IPS DF 4.7 (cell line): ENCODE data around the gene GPR156.
"Not testable (repeated sequence)": the region's sequence is repeated elsewhere in the genome, so short reads cannot be mapped to it uniquely, and the experiment has no call there.

Experiments used
- DNase-seq: peaks from one replicate; pipeline ENCODE4 v3.0.0-alpha.2; 2013; ENCODE audit warnings: low spot score; ENCODE audit errors: extremely low read depth

Gene GPR156

DNA sequence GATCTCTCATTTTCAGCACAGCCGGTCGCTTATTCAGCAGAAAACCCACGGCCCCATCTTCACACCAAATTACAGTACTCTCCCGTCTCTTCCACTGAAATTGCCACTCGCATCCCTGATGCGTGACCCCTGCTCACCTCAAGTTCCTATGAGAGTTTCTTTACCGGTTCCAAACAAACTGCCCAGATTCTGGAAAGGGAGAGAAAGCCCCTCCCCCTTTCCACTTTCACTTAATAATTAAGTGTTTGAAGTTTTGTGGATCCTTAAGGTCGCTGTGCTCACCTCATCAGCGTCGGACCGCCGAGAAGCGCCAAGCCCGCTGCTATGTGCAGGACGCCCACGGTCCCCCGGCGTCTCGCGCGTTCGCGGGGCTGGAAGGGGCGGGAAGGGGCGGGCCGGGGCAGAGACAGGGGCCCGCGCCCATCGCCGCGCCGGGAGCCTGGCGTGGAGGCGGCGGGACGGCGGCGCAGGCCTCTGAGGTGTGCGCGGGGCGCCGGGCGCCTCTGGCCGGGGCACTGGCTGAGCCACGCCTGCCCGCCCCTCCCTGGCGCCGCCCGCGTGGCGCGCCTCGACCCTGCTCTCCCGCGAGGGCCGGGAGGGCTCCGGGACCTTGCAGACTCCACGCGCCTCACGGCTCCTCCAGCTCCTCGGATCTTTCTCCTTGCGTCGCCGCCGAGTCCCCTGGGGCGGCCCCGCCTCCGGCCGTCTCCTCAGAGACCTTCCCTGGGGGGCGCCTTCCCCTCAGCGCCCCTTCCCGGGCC, at the start of gene GPR156:
GPR156 (minus strand) TSS at position 476 of the 761 bp plus-strand sequence. CDS start 41,124 bp downstream, outside the sequence.
- DNase-seq: no peak

DNA sequence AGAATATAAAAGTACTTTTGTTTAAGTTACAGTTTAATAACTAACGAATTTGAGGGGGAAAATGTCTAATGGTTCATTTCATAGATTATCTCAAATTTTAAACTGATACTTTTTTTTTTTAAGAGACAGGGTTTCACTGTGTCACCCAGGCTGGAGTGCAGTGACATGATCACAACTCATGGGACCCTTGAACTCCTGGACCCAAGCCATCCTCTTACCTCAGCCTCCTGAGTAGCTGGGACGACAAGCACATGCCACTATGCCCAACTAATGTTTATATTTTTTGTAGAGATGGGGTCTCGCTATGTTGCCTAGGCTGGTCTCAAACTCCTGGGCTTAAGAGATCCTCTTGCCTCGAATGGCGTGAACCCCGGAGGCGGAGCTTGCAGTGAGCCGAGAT, 47.6 kb upstream of the GPR156 start:
- DNase-seq: no peak

DNA sequence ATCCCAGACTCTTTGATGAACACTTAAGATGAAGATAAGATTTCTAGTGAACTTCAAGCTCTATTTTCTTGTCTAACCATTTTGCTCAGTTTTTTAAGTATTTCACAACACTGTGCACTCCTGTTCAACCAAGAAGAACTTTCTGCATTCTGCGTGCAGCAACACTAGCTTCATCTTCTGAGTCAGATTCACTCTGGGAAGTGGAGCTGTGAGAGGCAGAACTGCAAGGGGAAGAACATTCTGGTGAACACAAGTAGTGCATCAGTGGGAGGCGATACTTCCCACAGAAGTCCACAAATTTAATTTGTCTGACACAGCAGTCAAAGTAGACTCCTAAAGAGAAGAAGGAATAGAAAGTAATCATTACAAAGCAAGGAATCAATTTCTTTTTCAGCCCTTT, 46.1 kb upstream of the GPR156 start:
- no peak for DNase-seq

DNA sequence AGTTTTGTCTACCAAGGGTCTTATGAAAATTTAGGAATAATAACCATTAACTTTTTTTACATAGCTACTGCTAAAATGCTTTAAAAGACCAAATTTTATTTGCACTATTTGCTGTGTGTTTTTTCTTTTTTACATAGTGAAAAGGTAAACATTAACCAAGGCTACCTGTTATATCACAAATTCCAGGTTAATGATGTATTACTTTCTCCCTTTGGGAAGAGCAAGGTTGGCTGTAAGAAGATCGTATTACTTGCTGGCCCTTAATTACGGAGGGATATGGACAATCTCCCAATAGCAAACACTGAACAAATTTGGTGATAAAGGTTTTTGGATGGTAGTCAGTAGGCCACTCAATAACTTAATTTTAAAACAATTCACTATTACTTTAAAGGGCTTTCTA, 41.8 kb upstream of the GPR156 start:
- DNase-seq: no peak

DNA sequence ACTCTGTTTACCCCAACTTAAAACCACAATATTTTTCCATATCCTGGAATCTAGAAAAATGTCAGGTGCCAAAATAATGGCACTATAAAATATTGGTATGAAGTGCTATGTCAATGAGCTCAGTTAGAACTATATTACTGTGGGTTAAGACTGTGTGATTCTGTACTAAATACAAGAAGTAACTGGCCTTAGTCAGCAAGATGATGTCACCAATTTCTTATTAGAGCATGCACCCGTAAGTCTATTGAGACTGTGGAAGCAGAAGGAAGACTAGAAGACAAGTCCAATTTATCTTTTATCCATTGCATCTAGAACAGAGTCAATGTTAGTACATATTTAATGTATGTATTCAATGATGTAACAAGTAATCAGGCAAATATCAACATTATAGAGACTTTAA, 39.2 kb upstream of the GPR156 start:
- DNase-seq: no peak

DNA sequence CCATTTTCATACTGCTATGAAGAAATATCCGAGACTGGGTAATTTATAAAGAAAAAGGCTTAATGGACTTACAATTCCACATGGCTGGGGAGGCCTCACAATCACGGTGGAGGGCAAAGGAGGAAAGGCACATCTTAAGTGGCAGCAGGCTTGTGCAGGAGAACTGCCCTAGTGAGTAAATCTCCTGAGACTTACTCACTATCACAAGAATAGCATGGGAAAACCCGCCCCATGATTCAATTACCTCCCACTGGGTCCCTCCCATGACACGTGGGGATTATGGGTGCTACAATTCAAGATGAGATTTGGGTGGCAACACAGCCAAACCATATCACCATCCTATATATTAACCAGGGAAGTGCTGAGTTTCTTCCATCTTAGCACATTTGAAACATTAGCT, 38.7 kb upstream of the GPR156 start:
- DNase-seq: not testable (repeated sequence)

DNA sequence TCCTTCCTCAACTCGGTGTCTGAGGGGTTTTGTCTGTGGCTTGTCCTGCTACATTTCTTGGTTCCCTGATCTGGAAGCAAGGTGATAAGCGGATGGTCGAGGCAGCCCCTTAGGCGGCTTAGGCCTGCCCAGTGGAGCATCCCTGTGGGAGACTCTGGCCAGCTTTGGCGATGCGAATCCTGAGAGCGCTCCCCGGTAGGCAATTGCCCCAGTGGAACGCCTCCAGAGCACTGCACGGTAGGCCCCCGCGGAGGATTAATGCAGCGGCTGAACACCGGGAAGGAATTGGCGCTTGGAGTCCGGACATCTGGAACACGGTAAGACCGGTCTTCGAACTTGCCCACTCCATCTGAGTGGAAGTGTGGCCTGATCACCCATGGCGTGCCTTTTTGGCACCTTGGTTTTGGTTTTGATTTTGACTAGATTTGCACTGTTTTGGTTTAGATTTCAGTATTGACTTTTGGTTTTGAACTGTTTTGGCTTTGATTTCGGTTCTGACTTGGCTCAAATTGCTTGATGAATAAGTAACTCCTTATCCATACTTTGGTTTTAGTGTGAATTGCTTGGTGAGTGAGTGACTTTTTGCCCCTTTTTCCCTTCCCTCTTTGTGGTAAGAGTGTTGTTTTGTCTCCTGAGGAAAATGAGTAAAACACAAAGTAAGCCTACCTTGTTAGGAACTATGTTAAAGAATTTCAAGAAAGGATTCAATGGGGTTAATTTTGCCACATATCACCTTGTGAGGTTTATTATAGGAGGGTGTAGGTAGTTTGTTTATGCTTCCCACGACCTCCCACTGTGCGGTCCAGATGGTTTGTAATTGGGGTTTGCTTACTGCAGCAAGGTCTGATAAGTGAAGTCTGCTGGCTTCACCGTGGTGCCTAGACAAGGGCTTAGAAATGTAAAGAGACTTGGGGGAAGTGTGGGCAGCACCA, 27.1 kb upstream of the GPR156 start:
- DNase-seq: no peak

DNA sequence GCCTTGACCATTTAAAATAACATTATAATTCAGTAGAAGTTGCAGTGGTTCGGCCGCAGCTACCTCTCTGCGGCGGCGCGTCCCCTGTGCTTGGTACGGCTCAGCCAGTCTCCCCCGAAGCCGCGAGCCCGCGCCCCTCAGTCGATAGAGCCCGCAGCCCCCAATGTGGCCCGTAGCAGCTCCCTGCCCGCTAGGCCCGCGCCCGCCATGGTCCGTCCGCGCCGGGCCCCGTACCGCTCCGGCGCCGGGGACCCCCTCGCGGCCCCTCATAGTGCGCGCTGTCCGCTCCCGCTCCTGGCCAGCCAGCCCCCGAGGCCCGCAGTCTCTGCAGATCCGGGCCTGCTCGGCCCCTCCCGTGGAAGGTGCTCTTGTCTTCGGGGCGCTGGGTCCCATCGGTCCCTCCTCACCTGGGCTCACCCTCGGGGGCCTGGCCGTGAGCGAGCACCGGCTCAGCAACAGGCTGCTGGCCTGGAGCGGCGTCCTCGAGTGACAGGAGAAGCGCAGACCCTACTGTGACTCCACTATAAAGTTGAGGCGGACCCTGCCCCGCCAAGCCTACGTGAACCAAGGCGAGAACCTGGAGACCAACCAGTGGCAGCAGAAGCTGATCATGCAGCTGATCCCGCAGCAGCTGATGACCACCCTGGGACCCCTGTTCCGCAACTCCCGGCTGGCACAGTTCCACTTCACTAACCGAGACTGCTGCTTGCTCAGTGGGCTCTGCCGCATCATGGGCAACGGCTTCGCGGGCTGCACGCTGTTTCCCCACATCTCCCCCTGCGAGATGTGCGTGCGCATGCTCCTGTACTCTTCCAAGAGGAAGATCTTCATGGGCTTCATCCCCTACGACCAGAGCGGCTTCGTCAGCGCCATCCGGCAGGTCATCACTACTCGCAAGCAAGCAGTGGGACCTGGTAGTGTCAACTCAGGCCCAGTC, 21.8 kb upstream of the GPR156 start:
- no peak for DNase-seq

DNA sequence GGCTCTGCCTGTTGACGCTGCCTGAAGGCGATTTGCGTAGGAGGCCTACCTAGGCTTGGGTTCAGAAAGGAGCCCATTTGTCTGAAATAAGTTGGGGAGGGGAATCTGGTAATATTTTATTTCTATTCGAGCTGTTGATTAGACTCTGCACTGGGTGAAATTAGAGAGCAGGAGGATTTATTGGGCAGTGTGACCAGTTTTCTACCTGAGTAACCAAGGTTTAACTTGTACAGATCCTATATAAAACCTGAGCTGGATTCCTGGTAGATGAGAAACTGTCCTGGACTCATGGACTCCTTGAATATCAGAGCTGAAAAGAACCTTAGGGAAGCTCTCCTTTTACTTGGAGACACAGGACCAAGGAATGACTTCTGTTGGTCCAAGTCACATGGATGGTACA, 19.6 kb upstream of the GPR156 start:
- no peak for DNase-seq

DNA sequence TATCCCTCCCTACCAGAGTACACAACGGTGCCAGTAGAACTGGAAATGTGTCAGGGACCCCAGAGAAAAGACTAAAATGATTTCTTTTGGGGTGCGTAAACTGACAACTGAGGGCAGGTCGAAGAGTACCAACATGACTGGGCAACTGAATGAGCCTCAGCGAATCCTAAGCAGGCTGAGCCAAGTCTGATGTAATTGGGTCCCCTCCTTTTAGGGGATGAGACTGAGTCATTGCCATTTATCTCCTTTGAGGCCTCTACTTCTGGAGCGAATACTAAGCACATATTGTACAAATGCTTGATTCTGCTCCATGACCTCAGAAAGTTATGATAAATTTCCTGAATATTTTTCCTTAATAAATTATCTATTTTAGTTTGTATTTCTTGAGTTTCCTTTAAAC, 17.3 kb upstream of the GPR156 start:
- no peak for DNase-seq

DNA sequence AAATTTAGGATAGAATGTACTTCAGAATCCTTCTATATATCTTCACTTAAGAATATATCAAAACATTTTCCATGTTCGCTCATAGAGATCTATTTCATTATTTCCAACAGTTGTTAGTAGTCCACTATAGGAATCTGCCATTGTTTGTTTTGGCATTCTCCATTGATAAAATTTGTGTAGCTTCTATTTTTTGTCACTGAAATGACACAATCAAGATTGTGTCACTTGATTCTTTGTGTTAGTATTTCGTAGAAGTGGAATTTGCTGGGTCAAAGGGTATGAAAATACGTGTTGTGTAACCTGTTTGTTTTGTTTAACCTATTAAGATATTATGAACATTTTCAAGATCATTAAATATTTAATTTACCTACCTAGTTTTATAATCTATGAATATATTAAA, 15.9 kb upstream of the GPR156 start:
- no peak for DNase-seq

DNA sequence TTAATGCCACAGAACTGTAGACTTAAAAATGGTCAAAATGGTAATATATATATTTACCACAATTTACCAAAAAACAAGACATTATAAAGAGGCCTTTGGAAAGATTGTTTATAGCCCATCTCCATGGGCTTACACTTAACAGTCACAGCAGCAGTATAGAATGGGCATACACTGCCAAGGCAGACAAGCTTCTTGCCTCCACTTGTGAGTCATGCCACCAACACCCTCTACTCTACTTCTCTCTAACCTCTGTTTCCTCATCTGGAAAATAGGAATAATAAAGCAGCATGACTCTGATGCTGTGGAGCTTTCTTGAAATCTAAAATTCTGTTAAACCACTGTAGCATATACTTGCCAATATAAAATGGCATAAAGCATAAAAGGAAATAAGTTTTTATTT, 14.4 kb upstream of the GPR156 start:
- DNase-seq: no peak

DNA sequence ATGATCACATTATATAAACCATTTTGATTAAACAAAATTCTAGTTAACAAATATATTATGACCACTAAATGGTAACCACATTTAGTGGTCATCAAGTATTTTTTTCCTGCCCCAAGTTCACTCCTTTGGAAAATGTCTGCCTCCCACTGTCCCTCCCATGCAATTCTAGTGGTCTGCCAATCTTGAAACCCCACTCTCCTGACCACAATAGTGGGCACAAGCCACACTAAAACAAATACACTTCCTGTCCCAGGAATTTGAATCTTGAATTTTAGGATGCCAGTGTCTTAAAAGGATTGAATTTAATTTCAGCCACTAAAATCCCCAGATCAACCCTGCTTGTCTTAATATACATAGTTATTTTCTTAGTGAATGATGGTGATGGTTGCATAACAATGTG, 14.0 kb upstream of the GPR156 start:
- no peak for DNase-seq

DNA sequence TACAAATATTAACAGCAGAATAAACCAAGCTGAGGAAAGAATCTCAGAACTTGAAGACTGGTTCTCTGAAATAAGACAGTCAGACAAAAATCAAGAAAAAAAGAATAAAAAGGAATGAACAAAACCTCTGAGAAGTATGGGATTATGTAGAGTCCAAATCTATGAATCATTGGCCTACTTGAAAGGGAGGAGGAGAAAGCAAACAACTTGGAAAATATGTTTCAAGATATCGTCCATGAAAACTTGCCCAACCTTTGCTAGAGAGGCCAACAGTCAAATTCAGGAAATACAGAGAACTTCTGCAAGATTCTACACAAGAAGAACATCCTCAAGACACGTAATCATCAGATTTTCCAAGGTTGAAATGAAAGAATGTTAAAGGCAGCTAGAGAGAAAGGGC, 6.5 kb upstream of the GPR156 start:
- DNase-seq: not testable (repeated sequence)

DNA sequence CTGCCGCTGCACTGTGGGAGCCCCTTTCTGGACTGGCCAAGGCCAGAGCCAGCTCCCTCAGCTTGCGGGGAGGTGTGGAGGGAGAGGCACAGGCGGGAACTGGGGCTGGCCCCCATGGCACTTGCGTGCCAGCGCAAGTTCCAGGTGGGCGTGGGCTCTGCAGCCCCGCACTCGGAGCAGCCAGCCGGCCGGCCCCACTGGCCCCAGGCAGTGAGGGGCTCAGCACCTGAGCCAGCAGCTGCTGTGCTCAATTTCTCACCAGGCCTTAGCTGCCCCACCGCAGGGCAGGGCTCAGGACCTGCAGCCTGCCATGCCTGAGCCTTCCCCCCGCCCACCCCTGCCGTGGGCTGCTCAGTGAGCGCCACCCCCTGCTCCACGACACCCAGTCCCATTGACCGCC, 4.6 kb upstream of the GPR156 start:
- no peak for DNase-seq

DNA sequence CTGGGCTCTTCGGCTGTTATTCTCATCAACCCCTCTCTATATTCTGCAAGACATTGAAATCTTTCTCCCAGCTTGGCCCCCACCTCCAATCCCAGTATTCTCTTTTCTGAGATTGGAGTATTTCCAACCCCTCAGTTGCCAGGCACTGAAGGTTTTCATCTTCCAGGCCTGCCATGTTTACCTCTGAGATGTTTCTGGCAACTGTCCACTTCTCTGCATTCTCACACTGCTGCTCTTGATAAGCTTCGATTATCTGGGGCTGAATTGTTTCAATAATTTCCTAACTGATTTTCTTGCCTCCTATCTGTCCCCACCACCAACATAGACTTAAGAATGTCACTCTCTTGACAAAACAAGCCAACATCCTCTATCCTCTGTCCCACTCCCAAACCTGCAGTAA, 1.4 kb upstream of the GPR156 start:
- DNase-seq: no peak

DNA sequence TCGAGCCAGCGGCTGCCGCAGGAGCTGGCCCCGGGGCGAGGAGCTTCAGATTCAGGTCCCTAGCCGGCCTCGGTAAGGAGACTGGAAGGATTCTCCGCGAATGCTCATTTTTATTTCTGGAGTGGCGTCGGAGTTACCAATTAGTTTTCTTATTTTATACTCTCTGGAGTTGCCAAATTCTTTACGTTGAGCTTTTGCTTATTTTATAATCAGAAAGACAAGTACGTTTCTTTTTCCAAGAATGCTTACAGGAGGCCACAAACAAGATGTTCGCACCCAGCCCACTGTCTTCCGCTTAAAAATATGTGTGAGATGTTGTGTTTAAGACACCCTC, 453 bp upstream of the GPR156 start:
- no peak for DNase-seq

DNA sequence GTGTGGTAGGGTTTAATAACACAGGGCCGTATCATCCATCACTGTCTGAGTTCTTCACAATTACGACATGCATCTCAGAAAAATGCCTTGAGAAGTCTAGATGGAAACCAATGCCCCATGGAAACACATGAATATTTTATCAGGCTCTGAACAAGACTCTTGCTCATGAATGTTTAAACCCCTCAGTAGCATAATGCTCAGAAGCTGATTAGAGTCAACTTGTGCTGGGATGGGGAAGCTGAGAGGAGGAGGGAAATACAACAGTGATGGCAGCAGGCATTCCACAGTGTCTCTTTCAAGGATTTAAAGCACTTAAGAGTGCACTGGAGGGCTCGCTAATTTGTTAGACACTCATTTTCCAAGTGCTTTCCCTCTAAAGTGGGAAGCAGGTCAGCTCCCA, 3.8 kb downstream of the GPR156 start:
- no peak for DNase-seq

DNA sequence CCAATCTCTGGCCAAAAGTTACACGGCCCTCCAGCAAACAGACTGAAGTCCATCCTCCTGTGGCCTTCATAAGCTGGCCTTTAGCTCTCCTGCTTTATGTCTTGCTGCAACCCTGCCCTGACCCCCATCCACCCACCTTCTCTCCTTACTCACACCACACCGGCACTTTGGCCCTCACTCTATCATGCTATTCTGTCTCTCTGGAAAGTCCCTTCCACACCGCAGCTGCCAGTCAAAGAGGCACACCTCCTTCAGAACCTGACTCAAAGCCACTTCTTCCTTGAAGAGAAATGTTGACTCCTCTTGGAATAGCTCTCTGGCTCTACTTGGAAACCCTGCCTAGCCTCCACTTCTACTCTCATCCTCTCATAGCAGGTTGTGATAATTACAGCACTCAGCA, 4.5 kb downstream of the GPR156 start:
- DNase-seq: no peak

DNA sequence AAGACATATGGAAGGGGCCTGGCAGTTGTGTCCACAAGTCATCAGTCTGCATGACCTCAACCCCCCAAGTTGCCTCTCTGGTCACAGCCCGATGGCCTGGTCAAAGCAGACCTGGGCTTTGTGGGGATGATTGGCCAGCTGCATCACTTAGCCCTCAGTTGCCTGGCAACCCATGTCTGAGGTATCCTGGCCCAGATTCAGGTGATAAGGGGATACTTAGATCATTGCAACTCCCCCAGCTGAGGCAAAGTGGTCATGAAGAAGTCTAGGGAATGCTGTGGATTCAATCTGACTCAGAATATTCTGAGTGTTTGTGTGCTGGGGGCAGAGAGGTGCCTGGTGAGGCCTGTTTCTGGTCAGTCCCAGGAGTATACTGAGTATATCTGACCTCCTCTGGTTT, 5.0 kb downstream of the GPR156 start:
- DNase-seq: no peak

DNA sequence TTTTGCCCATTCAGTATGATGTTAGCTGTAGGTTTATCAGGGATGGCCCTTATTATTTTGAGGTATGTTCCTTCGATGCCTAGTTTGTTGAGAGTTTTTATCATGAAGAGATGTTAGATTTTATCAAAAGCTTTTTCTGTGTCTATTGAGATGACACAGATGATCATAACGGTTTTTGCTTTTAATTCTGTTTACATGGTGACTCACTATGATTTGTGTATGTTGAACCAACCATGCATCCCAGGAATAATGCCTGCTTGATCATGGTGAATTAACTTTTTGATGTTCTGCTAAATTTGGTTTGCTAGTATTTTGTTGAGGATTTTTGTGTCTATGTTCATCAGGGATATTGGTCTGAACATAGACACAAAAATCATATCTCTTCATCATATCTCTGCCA, 8.3 kb downstream of the GPR156 start:
- no peak for DNase-seq

DNA sequence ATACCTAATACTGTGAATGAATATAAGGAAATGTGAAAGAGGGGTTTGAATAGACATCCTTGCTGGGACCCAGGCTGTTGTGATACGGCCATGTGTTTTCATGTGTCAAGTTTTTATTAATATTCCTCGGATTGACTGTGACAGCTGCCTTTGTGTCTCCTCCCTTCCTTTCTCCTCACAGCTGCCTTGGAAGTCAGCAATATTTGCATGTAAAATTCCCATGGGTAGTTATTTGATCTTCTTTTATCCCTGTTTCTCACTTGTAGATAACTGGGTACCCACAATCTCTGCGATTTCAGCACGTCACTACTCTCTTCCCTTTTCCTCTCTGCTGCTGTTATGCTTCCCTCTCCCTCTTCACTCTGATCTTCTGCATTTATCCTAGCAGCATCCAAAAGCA, 9.4 kb downstream of the GPR156 start:
- DNase-seq: no peak
